Stimulated activated CD4-positive, alpha-beta T cell treated with anti-CD3 and anti-CD28 coated beads, Interleukin-1b, Interleukin-23, amount 100 ng/mL, for 24 hours (primary cell): ENCODE data around the gene RIOK1.
"Not testable (repeated sequence)": the region's sequence is repeated elsewhere in the genome, so short reads cannot be mapped to it uniquely, and the experiment has no call there.

Experiments used
- DNase-seq, 4 experiments: peaks; one replicate each; pipeline ENCODE4 v3.0.0-alpha.2; 2020; ENCODE audit warnings: low read depth in 4 of 4, low spot score in 1 of 4

Gene RIOK1

DNA sequence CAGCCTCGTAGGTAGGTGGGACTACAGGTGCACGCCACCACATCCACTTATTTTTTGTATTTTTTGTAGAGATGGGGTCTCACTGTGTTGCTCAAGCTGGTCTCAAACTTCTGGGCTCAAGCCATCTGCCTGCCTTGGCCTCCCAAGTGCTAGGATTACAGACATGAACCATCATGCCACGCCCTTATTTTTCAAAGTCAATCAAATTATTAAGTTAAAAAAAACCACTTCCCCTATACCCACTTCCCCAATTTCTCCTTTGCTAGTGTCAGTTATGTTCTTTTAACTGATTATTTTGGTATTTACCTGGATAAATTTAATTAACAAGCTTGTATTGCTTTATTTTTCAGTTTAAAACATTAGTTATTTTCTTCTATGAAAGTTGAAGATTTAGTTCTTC lies 49.6 kb downstream of the RIOK1 start:
- DNase-seq, result no peak

DNA sequence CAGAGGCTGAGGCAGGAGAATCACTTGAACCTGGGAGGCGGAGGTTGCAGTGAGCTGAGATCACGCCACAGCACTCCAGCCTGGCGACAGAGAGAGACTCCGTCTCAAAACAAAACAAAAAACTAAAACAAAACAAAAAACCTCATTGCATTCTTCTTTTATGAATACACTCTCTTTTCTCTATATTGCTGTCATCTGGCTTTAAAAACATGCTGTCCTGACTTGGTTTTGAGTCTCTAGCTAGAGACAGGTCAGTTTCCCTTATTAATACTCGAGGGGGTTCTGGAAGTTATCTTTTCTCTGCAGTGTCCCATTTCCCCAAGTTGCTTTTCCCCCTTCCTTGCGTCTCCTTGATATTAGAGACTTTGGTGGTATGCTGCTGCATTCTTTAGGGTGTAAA lies 50.9 kb downstream of the RIOK1 start:
- no peak for DNase-seq

DNA sequence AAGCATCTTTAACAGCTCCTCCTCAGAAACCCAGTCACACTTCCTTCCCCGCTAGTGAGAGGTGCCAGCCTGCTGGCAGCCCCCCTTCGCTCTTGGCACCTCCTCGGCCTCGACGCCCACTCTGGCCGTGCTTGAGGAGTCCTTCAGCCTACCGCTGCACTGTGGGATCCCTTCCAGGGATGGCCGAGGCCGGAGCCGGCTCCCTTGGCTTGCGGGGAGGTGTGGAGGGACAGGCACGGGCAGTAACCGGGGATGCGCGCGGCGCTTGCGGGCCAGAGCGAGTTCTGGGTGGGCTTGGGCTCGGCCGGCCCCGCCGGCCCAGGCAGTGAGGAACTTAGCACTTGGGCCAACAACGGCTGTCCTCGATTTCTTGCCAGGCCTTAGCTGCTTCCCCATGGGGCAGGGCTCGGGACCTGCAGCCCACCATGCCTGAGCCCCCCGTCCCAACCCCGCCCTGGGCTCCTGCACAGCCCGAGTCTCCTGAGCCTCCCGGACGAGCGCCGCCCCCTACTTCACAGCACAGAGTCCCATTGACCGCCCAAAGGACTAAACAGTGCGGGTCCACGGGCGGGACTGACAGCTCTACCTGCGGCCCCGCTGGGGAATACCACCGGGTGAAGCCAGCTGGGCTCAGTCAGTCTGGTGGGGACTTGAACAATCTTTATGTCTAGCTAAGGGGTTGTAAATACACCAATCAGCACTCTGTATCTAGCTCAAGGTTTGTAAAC lies 51.6 kb downstream of the RIOK1 start:
- DNase-seq, result no peak

DNA sequence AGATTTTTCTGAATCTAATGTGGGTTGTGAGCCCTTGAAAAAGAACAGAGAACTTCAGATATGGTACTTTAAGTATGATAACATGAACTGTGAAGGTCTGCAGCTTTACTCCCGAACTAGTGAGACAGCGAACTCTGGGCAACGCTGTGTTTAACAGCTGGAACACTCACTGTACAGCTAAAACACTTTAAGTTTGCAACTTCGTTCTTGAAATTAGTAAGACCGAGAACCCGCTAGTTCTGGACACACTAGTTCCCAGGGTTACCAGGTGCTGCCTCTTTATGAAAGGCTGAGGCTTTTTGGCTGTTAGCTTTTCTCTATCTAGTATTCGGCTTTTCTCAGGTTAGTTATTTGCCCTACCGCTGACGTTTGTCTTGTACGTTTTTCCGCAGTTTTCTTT lies 52.9 kb downstream of the RIOK1 start:
- DNase-seq, result no peak

DNA sequence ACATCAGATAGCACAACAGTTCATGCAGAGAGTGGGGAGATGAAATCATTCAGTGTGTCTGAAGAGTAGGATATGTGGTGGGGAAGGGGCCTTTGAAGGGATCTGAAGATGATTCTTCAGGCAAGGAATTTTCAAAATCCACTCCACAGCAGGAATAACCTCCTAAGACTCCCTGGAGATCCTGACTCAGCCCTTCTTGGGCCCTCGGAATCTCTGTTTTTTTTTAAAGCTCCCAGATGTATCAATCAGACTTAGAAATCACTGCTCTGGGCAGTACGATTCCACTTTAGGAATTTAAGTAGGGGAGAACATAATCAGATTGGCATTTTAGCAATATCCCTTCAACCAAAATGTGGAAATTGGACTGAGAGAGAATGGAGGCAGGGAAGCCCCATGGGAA lies 55.5 kb downstream of the RIOK1 start:
- DNase-seq, result no peak

DNA sequence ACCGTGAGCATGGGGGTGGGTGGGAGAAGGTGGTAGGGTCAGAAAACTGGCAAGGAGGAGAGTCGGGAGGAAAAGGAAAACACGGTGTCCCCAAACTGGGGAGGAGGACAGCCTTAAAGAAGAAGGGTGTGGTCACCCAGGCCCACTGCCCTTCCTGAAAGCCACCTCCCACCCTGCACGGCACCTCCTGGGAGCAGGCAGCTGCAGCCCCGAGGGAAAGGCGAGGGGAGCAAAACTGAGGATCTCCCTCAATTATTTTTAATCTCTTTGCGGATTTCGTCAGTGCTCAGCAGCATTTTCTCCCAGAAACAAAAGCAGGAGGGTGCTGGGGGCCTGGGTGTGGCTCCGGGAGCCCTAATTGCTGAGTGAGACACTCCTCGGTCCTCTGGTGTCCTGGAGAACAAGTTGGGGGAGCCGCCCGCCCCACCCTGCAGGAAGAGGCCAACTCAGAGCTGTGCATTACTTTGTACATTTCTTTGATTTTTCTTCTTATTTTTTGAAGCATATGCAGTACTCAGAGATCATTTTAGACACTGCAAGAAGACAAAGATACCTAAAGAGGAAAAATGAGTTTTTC lies 56.4 kb downstream of the RIOK1 start:
- no peak for DNase-seq

DNA sequence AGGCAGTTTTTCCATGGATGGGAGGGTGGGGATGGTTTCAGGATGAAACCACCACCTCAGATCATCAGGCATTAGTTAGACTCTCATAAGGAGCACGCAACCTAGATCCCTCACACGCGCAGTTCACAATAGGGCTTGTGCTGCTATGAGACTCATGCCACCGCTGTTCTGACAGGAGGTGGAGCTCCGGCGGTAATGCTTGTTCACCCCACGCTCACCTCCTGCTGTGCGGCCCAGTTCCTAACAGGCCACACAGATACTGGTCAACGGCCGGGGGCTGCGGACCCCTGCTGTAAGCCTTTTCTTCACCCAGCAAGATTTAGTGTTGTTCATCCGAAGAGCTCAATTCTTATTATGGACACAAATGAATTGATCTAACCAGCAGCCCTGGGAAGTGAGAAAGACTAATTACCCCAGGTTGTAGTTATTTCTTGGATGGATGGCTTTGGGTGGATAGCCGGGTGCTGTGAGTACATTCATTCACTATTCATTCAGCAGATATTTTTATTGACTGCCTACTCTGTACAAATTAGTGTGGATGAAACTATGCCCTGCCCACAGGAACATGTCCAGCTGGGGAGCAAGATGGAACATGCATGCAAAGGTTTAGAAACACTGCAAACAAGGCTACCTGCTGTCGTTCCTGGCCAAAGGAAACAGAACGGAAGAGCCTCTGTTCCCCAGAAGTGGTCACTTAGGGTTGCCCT lies 57.2 kb downstream of the RIOK1 start:
- DNase-seq, result no peak

DNA sequence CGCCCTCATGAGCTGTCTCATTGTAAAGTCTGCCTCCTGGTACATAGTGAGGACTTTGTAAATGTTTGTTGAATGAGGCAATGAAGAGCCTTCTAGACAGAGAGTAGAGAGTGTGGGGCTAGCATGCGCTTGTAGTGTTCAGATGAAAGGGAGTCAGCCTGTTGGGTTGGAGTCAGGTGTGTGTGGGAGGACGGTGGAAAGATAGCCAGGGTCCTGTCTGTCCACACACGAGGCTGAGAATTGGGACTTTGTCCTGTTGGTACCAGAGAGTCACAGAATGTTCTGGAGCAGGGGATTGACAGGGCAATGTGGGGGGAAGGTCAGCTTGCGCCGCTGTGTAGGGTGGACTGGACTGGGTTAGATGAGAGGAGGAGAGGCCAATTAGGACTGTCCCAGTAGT lies 58.6 kb downstream of the RIOK1 start:
- no peak for DNase-seq

DNA sequence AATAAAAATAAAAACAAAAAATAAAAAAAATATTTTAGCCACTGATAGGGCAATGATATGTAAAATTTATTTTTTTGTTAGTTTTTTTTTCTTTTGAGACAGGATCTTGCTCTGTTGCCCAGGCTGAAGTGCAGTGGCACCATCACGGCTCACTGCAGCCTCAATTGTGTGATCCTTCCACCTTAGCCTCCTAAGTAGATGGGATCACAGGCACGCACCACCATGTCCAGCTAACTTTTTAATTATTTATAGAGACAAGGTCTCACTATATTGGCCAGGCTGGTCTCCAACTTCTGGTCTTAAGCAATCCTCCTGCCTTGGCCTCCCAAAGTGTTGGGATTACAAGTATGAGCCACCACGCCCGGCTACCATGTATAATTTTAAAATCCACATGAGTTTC lies 59.4 kb downstream of the RIOK1 start:
- no peak for DNase-seq

DNA sequence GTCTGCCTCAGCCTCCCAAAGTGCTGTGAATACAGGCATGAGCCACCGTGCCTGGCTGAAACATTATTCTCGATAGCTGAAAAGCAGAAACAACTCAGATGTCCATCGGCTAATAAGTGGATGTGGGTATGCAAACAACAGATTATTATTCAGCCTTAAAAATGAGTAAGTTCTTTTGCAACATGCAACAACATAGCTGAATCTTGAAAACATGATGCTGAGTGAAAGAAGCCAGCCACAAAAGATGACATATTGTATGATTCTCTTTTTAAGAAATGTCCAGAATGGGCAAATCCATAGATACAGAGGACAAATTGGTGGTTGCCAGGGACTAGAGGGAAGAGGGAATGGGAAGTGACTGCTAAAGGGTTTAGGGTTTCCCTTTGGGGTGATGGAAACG lies 61.7 kb downstream of the RIOK1 start:
- no peak for DNase-seq

DNA sequence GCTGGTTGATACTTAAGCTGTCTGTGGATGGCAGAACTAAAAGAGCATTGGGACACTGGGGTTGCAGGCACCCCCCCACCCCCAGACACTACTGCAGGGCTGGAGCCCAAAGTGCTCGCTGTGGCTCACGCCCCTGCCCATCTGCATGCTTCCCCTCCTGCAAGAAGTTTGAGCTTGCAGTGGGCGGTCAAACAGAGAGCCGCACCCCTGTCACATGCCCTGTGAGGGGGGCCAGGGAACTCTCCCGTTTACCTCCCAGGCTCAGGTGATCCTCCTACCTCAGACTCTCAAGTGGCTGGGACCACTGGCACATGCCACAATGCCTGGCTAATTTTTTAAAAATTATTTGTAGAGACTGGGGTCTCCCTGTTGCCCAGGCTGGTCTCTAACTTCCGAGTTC lies 63.3 kb downstream of the RIOK1 start:
- DNase-seq, result no peak

DNA sequence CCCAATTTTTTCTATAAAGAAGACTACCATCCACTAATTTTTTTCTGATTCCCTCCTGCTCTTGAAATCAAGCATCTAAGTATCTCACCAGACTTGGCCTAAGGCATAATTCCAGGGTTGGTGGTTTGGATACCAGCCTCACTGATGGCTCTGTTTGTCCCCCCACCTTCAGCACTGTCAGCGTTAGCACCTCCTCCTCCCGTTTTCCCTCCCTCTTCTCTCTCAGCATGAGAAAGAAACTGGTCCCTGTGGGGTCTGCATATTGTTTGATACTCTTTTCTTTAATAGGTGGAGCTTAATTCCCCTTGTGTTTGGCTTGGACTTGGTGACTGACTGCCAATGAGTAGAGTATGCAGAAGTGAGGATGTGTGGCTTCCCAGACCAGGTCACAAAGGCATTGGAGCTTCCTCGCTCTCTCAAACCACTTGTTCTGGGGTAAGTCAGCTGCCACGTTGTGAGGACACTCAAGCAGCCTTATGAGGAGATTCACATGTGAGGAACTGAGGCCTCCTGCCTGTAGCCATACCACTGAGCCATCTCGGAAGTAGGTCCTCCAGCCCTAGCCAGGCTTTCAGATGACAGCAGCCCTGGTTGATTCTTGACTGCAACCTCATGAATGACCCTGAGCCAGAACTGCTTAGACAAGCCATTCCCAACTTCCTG lies 65.2 kb downstream of the RIOK1 start:
- no peak for DNase-seq

DNA sequence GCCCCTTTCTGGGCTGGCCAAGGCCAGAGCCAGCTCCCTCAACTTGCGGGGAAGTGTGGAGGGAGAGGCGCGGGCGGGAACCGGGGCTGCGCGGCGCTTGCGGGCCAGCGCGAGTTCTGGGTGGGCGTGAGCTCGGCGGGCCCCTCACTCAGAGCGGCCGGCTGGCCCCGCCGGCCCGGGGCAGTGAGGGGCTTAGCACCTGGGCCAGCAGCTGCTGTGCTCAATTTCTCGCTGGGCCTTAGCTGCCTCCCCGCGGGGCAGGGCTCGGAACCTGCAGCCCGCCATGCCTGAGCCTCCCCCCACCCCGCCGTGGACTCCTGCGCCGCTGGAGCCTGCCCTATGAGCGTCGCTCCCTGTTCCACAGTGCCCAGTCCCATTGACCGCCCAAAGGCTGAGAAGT lies 66.7 kb downstream of the RIOK1 start:
- not testable (repeated sequence) for DNase-seq

DNA sequence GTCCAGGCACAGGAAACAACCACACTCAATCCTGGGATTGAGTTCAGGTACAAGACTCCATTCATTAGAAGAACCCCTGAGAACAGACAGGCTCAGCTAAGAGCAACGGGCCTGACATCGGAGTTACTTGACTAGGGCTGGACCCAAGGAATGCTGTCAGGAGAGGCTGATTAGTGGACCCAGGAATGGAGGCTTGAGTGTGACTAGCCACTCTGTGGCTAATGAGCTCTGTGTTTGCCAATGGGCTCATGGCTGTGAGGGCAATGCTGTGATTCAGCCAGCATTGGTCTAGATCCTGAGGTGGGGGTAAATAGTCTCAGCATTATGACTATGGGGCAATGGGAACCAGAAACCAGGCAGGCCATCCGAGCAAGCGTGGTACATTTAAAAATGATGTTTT lies 71.8 kb downstream of the RIOK1 start:
- no peak for DNase-seq

DNA sequence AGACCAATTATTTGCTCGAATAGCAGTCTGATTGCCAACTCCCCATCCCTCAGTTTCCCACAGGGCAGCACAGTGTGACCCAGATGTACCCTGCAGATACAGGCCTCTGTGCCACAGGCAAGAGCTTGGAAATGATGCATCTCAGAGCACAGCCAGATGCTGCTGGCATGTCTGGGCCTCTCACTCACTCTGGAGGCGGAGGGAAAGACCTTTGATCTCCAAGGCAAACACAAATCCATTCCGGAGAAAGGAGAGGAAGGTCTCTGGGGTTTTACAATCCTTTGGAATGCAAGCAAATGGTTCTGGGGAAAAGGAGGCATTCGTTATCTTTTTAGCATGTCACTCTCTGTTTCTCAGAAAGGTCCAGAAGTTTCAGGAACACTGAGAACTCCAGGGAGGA lies 74.2 kb downstream of the RIOK1 start:
- DNase-seq, result no peak

DNA sequence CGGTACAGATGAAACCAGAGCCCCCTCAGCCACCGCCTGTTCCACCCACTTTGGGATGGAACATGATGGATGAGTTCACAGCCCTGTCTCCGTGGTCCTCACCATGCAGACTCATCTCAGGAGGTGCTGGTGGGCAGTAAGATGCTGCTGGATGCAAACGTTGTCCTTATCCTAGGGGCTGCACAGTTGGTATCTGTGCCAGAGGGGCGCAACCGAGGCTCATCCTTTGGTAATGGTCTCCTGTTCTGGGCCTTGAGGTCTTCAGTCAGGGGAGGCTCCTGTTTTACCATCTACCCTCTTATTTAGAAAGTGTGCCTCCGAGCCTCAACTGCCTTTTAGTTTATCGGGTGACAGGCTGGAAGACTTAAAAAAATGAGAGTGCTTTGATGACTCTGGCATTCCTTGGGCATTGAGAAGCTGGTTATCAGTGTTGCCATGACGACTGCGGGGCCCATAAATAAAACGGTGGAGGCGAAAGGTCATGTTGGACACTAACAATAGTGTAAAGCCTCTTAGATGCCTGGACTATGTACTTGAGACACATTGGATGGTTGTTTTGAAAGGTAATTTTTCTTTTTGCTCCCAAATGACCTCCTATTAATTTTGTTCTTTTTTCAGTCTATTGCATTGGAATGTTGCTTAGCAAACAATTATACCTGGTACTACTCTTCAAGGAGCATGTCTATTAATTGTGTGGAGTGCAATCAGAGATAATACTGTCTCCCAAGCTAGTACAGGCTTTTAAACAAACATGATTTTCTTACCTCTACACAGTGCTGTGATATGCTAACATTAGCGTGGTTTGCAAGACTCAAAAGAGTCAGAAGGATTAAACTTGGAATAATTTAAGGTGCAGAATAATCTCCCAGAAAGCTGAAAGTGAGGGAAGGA lies 77.6 kb downstream of the RIOK1 start:
- no peak for DNase-seq
